K562 (cell line): ENCODE data around the gene CALR3. TPM values are rescaled to one million over a fixed set of nuclear protein-coding genes. Genes with fewer than 3 reads are reported as not detected.

Experiments used
- ATAC-seq: fragments of 200-7000 bp; cut with Tn5 transposase; 3 replicates; pipeline ENCODE4 v1.9.1; 2020; ENCODE audit warnings: moderate library complexity
- BruUV-seq: library from RNA; stranded (reverse); fragments of 400-500 nt; replicated peaks from 2 replicates; lab custom pipeline; 2021; lab: Mats Ljungman, UMichigan
- CTCF ChIA-PET: fragments of 300-600 bp; formaldehyde crosslinking; extraction: SDS; loops from one replicate; lab custom pipeline; 2021; ENCODE audit warnings: low intra/inter-chr PET ratio; lab: Yijun Ruan, JAX
- POLR2A ChIA-PET: fragments of 300-600, 350-650 bp; sonication (Branson Sonifier 250); formaldehyde crosslinking; extraction: SDS; loops from one replicate; lab custom pipeline; 2021; ENCODE audit warnings: antibody characterized with exemption, inconsistent platforms; lab: Yijun Ruan, JAX
- DNase-seq, 4 experiments: peaks; one replicate each; pipeline versions ENCODE4 v3.0.0 to v3.0.0-alpha.2; 2011 to 2018; ENCODE audit warnings: low spot score in 3 of 4, mixed read lengths in 3 of 4; ENCODE audit errors: extremely low read depth in 1 of 4
- FAIRE-seq: peaks from 2 replicates; lab custom pipeline; 2011; peaks lifted over from hg19 to GRCh38; lab: Jason Lieb, UNC
- H2AFZ ChIP-seq: 2 replicates; pipeline ENCODE4 v1.6.0; 2011; ENCODE audit warnings: low read depth, low read length, control low read depth, inconsistent platforms
- H3K27ac ChIP-seq: fragments of 200-600 bp; 3 replicates; pipeline ENCODE4 v1.8.0; 2011; ENCODE audit warnings: low read depth, mild to moderate bottlenecking, control low read depth, inconsistent platforms, low read length, moderate library complexity, mixed read lengths; ENCODE audit errors: extremely low read depth
- H3K27me3 ChIP-seq, 2 experiments: fragments of 300-600 bp in 1 of 2; 2 replicates in 1 of 2; 3 replicates in 1 of 2; pipeline versions ENCODE4 v1.6.0 to v1.8.0; 2011; ENCODE audit warnings: inconsistent platforms in 2 of 2, low read length in 2 of 2, mild to moderate bottlenecking in 1 of 2, mixed read lengths in 1 of 2, moderate library complexity in 1 of 2; ENCODE audit not compliant: control insufficient read depth in 2 of 2, insufficient read depth in 2 of 2
- H3K36me3 ChIP-seq: fragments of 300-600 bp; 3 replicates; pipeline ENCODE4 v1.8.0; 2011; ENCODE audit warnings: mild to moderate bottlenecking, low read length, inconsistent platforms; ENCODE audit not compliant: control insufficient read depth, insufficient read depth
- H3K4me1 ChIP-seq, 2 experiments: fragments of 200-600 bp in 1 of 2; replicated peaks in 1 of 2; 2 replicates in 1 of 2; 3 replicates in 1 of 2; pipeline versions ENCODE4 v1.5.1 to v1.8.0; 2011; ENCODE audit warnings: inconsistent platforms in 2 of 2, low read length in 2 of 2, mild to moderate bottlenecking in 1 of 2, mixed read lengths in 1 of 2, moderate library complexity in 1 of 2; ENCODE audit not compliant: control insufficient read depth in 2 of 2, insufficient read depth in 2 of 2
- H3K4me2 ChIP-seq: 2 replicates; pipeline ENCODE4 v1.6.1; 2011; ENCODE audit warnings: low read length, control low read depth, inconsistent platforms, mixed read lengths; ENCODE audit not compliant: insufficient read depth
- H3K4me3 ChIP-seq: fragments of 200-600 bp; sonication (generic), shearing (Covaris generic); 2 replicates; pipeline ENCODE4 v1.5.1; 2016; ENCODE audit warnings: control low read depth, inconsistent platforms
- H3K79me2 ChIP-seq: fragments of 200-600 bp; 3 replicates; pipeline ENCODE4 v1.8.0; 2011; ENCODE audit warnings: low read length, inconsistent platforms; ENCODE audit not compliant: control insufficient read depth, insufficient read depth
- H3K9ac ChIP-seq, 2 experiments: 2 replicates each; pipeline versions ENCODE4 v1.6.0 to v1.6.1; 2011; ENCODE audit warnings: low read depth in 2 of 2, low read length in 2 of 2, control low read depth in 1 of 2, inconsistent platforms in 1 of 2, mild to moderate bottlenecking in 1 of 2, mixed read lengths in 1 of 2; ENCODE audit not compliant: insufficient read depth in 1 of 2
- H3K9me1 ChIP-seq: one replicate; pipeline ENCODE4 v1.6.0; 2011; ENCODE audit warnings: inconsistent platforms, mild to moderate bottlenecking, low read length, moderate library complexity; ENCODE audit not compliant: control insufficient read depth, insufficient read depth
- H3K9me3 ChIP-seq: replicated peaks from 2 replicates; pipeline ENCODE4 v1.5.1; 2011; ENCODE audit warnings: low read depth, low read length, inconsistent platforms; ENCODE audit not compliant: control insufficient read depth, insufficient read depth
- H4K20me1 ChIP-seq: replicated peaks from 2 replicates; pipeline ENCODE4 v1.6.1; 2011; ENCODE audit warnings: low read length, inconsistent platforms, mixed read lengths; ENCODE audit not compliant: control insufficient read depth, insufficient read depth
- EP400 ChIP-seq: fragments of 450-650 bp; IDR thresholded peaks from 2 replicates; pipeline ENCODE4 v1.6.1; 2017; ENCODE audit warnings: antibody characterized with exemption, mild to moderate bottlenecking, moderate library complexity
- ILF3 ChIP-seq: fragments of 450-650 bp; IDR thresholded peaks from 2 replicates; pipeline ENCODE4 v1.6.1; 2018; ENCODE audit warnings: antibody characterized with exemption, mild to moderate bottlenecking, moderate library complexity, borderline replicate concordance
- POLR2G ChIP-seq: fragments of 200-400 bp; formaldehyde crosslinking; IDR thresholded peaks from 2 replicates; pipeline ENCODE4 v1.6.1; 2017; ENCODE audit warnings: low read depth, mild to moderate bottlenecking, antibody characterized with exemption, low read length, moderate library complexity
- RBFOX2 ChIP-seq: fragments of 200-400 bp; formaldehyde crosslinking; IDR thresholded peaks from 2 replicates; pipeline ENCODE4 v1.6.1; 2017; ENCODE audit warnings: low read depth, mild to moderate bottlenecking, low read length, moderate library complexity
- ZNF75A ChIP-seq: fragments of 450-650 bp; formaldehyde crosslinking; IDR thresholded peaks from 2 replicates; pipeline ENCODE4 v1.4.0; 2020; ENCODE audit warnings: mild to moderate bottlenecking
- WGBS: fragments of 100-300 bp; shearing (Covaris generic); methylation state at CpG from one replicate; pipeline ENCODE4 v1.1.6; 2016; ENCODE audit warnings: low coverage, mixed read lengths; ENCODE audit not compliant: insufficient coverage; ENCODE audit errors: missing lambda C conversion rate; 5-methylcytosine and 5-hydroxymethylcytosine counted together
- in situ Hi-C: fragments of 300-500 bp; cut with MboI; formaldehyde crosslinking; loops from 4 replicates; pipeline ENCODE4 v1.15.0; 2018; ENCODE audit warnings: inconsistent platforms, mixed read lengths
- intact Hi-C: fragments of 100-400 bp; cut with micrococcal nuclease; formaldehyde crosslinking; loops from 2 replicates; pipeline ENCODE4 v1.14.2; 2022
- polyA plus RNA-seq, 8 experiments: library from polyadenylated mRNA; depleted of rRNA in 4 of 8; stranded (reverse) in 5 of 8; unstranded in 3 of 8; fragments of >200 nt; fragmentation: Nextera tagmentation in 2 of 8; fragmentation: Illumina TruSeq in 1 of 8; extraction: Ambion mirVana in 2 of 8; extraction: Trizol in 1 of 8; gene quantifications; 2 replicates each; pipeline versions ENCODE4 v1.2.1 to v1.2.3, GENCODE V29; 2011 to 2014; ENCODE audit warnings: inconsistent platforms in 1 of 8, missing spikeins in 1 of 8
- total RNA-seq, 7 experiments: library from RNA; depleted of rRNA in 6 of 7; stranded (reverse); fragments of >200 nt in 6 of 7; fragmentation: Illumina TruSeq in 2 of 7; extraction: Trizol in 2 of 7; gene quantifications; 2 replicates each; pipeline versions ENCODE4 v1.2.1 to v1.2.3, GENCODE V29; 2011 to 2021; ENCODE audit warnings: low replicate concordance in 1 of 7

CALR3 gene
- total and polyA plus RNA-seq, 9 of the 15 experiments (the other 6 are each of a cell fraction or from before 2014, with no cell fraction given) = 0.15 to 0.41 (median 0.22) TPM; not detected in 4

DNA sequence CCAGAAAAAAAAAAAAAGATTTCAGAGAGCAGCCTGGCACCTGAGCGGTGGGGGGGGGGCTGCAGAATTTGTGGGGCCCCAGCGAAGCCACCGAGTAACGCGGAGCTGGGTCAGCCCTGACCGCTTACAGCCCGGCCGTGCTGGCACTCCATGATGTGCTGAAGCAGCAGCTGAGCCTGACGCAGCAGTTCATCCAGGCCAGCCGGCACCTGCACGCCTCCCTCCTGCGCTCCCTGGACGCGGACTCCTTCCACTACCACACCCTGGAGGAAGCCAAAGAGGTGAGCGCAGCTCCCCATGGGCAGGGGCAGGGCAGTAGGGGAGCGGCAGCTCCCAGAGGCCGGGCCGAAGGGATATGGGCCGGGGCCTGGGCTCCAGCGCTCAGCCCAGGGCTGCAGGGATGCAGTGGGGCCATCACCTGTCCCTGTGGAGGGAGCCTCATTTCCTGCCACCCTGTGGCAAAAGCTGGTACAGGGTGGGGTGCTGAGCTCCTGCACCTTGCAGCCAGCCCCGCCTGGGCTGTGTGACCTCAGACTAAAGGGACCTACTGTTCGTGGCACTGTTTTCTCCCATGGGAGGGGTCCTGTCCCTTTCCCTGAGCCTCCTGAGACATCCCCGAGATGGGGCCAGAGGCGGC lies 18.5 kb upstream of the CALR3 start:
- Histone ChIP-seq H3K9ac (no peak overlapping the region), H3K27ac (no peak overlapping the region)
- 90% methylated on average over 16 of the region's 24 CpGs for WGBS
- TF ChIP-seq ILF3 = no peak
- no peak for TF ChIP-seq EP400
- no peak for TF ChIP-seq ZNF75A (CRISPR knock-in tag)
- TF ChIP-seq RBFOX2 = 0 out of 2 replicates have a peak, but pooled peaks have one; percentile 13
- peak; percentile 36; the same call in 1 of the 2 replicates for TF ChIP-seq POLR2G
- TF ChIP-seq, all 486 proteins: peak for 2
- H3K9me3 ChIP-seq = no peaks in the 10 kb centered on the region
- no TSS peak for BruUV-seq
- H3K4me1 ChIP-seq = peaks cover 0 to 14% of the 10 kb centered on the region in 2 experiments; a peak in 1 of 5 replicates
- intact Hi-C loops = no loop called here
- no peaks in the 10 kb centered on the region for H3K79me2 ChIP-seq
- H3K4me2 ChIP-seq = no peak overlapping the region
- H2AFZ ChIP-seq = no peak overlapping the region
- no peaks in the 10 kb centered on the region for H3K27me3 ChIP-seq
- H3K4me3 ChIP-seq = no peak overlapping the region
- H3K9me1 ChIP-seq = no peaks in the 10 kb centered on the region
- ChIA-PET POLR2A (interaction anchor here (0.5 to 1.7 kb wide), 5 partner anchors 9 to 1047 kb away, joined by 3 to 4 read pairs (median 4); no protein-coding TSS in a partner anchor), CTCF (no interaction called here)
- no peak for ATAC-seq
- DNase-seq = peak in 1 of 4 experiments; percentile 3
- H4K20me1 ChIP-seq = peaks cover 9% of the 10 kb centered on the region; the same call in 1 of the 2 replicates
- FAIRE-seq = no peak
- in situ Hi-C loops = no loop called here
- peaks cover 62% of the 10 kb centered on the region for H3K36me3 ChIP-seq
